Activated CD8-positive, alpha-beta memory T cell treated with anti-CD3 and anti-CD28 coated beads, Interleukin-2, amount 50 U/mL, for 24 hours (primary cell): ENCODE data around the gene NOL4L.

Source experiments
- DNase-seq: peaks from one replicate; pipeline ENCODE4 v3.0.0-alpha.2; 2020; ENCODE audit errors: extremely low read depth

NOL4L gene

GRCh38 chr20:32483351-32484224 is 101.5 kb downstream of the NOL4L start:
- no peak for DNase-seq

DNA sequence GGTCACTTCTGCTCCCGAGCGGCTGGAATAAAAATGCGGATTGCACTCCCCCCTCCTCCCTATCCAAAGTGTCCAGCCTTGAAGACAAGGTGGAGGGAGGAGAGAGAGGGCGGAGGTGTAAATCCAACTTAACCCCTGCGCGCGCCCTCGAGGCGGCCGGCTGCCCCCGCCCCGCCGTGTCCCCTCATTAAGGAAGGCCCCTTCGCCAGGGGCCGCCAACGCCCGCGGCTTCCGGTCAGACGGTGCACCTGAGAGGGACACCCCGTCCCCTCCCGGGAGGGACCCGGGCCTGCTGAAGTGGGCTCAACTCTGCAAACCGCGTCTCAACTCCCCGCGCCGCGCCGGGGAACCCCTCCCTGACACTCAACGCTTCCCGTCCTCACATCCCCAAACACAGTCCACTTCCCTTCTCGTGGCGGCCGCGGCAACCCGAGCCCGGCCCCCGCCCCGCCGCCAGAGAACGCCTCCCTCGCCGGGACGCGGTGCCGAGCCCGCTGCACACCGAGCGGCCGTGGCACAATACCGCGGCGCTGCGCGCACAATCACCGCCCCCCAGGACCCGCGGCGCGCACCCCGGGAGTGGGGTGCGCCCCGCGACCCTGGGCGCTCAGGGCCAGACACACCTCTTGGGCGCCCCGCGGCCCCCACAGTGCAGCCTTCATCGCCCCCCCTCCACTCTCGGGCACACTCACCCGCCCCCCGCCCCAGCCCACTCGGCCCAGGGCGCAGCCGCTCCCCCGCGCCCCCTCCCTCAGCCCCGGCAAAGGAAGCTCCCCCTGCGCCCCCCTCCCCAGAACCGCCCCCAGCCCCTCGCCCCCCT is 102.5 kb downstream of the NOL4L start:
- DNase-seq: no peak

GRCh38 chr20:32482143-32482441 is 103.0 kb downstream of the NOL4L start:
- no peak for DNase-seq

- DNase-seq: no peak
Measured at GRCh38 chr20:32481311-32482142, 103.6 kb downstream of the NOL4L start.

DNA sequence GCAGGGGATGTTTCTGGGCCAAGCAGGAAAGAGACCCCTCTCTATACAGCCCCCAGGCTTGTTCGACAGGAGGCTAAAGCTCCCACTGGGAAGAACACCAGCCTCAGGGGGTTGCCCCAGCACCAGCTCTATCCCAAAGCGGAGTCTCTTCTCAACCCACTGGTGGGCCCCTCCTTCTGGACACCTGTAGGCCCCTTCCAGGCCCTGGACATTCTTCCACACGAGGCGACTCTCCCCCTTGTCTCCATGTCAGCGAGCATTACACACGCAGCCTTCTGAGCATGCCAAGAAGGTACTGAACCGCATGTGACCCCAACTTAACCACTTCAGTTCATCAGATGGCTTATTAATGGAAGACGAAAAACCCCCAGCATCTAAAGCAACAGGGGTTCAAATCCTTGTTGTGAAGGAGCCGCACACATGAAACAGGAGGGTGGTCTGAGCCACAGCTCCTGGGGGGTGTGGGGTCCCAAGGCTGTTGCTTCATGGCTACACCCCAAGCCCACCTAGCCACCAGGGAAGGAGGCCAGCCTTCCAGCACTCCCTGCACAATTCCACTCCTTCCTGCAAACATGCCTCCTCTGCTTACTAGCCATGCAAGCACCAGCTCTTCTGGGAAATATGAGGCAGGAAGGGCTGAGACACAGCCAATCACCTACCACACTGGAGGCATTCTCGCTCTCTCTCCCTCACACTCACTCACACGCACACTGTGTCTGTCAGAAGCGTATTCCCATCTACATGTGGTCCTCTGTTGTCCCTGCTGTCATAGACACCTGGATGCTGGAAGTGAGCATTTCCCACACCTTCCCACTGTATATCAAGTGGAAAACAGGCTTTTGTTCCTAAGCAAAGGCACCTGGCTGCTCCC is 104.5 kb downstream of the NOL4L start:
- DNase-seq: no peak

- DNase-seq: no peak
Measured at GRCh38 chr20:32479697-32480171, 105.4 kb downstream of the NOL4L start.

DNA sequence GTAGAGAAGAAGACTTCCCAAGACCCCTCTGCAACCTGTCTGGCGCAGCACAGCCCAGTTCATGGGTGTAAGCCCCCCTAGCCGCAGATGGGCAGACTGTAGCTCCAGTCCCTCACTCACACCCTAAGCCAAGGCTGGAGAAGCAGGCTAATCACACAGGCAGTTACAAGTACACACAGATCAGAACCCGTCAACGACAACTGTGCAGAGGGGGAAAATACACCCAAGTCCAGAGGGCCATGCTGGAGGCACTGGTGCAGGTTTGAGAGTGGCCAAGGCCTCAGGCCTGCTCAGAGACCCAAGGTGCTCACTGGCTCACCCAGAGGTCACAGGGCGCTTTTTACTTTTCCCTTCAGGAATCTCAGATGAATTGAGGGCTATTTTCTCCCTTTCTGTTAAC is 106.1 kb downstream of the NOL4L start:
- no peak for DNase-seq

GRCh38 chr20:32478576-32478975 is 106.6 kb downstream of the NOL4L start:
- DNase-seq: no peak

- DNase-seq: no peak
Measured at GRCh38 chr20:32477594-32478512, 107.3 kb downstream of the NOL4L start.

DNA sequence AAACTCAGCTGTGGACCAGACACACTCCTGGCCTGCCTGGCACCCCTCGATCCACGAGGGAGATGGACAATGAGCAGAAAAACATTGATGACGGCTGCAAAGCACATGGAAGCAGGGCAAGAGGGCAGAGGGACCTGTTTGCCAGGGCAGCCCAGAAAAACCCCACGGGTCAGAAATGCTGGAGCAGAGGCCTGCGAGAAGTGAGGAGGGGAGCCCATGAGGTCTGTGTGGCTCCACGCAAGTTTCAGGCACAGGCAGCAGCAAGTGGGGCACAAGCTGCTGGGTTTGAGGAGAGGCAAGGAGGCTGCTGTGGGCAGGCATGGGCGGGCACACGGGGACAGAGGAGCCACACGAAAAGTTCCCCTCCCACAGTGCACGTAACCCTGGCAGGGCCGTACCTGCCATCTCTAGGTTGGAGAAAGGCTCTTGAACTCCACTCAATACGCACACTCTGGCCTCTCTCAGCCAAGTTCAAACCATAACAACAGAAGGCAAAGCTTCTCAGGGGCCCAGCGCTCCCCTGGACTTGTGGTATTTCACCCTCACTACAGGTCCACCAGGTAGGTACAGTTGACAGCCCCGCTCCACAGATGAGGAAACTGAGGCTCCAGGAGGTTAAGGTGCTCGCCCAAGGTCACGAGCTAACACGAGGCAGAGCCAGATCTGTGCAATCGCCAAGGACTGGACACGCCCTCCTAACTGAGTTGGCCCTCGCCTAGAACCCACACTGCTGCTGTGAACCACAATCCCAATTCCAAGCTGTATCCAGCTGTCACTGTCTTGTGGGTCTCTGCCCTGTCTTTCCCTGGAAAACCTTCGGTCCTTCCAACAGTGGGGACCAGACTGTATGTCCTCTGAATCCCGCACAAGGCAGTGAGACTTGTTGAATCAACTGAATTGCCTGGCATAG is 108.2 kb downstream of the NOL4L start:
- DNase-seq: no peak

- DNase-seq: no peak
Measured at GRCh38 chr20:32474967-32475811, 109.9 kb downstream of the NOL4L start.

- DNase-seq: no peak
Measured at GRCh38 chr20:32474717-32474966, 110.5 kb downstream of the NOL4L start.

DNA sequence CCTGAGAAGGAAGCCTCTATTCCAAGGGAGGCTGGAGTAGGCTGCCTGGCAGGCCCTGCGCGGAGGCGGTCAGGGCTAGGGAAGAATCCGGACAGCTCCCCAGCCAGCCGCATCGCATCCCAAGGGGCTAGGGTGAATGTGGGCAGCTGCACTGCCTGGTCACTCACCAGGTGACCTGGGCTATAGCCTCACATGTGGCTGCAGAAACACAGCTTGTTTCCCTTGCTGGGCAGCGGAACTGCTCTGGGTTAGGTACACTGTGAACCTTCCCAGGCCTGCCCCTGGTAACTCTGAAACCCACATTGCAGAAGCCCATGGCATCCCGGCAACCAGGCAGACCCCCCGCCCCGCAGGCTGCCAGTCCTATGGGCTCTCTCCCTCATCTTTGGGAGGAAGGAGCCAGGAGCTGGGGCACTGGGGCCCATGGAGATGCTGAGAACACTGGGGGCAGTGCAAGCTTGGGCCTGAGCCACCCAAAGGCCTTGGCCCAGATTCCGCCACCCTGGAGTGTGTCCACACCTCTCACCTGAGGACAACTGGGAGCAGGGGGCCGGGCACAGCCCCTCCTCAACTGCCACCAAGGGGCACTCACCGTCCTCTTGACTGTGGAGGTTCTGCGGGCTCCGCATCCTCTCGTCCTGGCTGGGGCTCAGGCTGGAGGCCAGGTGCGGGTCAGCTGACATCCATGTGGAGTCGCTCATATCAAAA is 111.0 kb downstream of the NOL4L start:
- DNase-seq: no peak

- no peak for DNase-seq
Measured at GRCh38 chr20:32473231-32474008, 111.7 kb downstream of the NOL4L start.

DNA sequence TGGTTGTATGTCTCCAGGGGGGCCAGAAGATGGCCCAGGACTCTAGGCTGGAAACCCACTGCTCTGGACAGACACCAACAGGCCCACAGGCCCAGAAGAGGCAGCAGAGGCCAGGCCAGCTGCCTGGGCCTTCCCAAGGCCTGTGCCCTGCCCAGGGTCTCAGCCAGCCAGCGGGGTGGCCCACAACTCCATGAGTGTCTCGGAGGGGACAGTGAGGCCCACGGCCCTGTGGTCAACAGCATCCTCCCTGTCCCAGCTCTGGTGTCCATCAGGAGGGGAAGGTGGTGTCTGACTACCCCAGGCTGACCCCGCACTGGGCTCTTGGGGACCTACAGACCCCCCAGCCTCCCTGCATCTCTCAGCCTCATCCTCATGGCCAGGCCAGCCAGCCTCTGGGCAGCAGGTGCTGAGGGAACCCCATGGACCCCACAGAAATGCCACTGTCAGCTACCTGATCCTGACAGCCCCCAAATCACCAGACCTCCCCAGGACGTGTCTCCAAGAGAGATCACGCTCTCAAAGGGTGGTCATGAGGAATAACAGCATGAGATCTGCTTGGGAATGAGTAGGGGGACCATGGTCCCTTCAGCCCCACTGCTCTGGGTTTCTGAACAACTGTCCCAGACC is 112.4 kb downstream of the NOL4L start:
- DNase-seq: no peak

GRCh38 chr20:32470940-32471339 is 114.2 kb downstream of the NOL4L start:
- DNase-seq: no peak
